ENCODE results near the gene FUT2. TPM values are rescaled to one million over a fixed set of nuclear protein-coding genes. Genes with fewer than 3 reads are reported as not detected.

Gene FUT2
- total and polyA plus RNA-seq, 2 of the 13 experiments (the other 11 are each of a cell fraction or from before 2014, with no cell fraction given) = 0.07 TPM; not detected in 1

DNA sequence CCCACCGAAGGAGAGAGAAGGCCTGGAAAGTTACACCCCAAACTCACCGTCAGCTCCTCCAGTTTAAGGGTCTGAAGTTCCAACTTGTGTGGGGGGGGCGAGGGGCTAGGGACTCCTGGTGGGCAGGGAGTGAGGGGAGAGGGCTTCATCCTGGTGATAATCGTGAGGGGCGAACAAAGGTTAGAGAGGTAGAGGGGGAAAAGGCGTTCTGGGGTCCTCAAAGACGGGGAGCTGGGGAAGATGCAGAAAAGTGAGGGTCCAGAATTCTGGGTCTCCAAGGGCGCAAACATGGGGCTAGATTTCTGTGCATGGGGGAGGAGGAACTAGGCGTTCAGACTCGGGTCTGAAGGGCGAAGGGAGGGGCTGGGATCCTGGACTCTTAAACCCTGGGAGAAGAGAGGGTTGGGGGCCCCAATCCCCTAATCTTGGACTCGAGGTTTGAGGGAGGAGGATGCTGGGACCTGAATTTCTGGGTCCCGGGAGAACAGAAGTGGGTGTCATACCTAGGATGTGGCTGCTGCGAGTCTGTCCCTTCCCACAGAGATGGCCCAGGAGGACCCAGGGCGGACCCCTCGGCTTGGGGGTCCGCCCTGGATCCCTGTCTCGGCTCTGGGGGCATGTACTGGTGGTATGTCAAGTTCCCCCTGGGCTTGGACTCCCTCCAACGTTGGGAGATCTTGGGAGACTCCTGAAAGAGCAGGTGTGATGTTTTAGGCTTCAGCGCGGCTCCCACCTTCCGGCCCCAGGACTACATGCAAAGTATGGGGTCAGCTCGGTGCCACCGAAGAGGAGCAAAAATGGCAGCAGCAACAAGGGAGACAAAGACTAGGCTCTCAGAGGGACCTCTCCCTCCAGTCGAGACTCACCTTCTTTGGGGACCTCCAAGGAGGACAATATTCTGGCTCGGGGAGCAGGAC lies 19.2 kb downstream of the FUT2 start:
- peaks cover 5% of the 10 kb centered on the region for H3K79me2 ChIP-seq (ENCODE audit: insufficient read depth, low read length)
- H3K4me2 ChIP-seq (ENCODE audit: low read depth, low read length) = peak overlapping the region; percentile 99
- no peaks in the 10 kb centered on the region for H4K20me1 ChIP-seq (ENCODE audit: insufficient read depth, low read length)
- H3K4me1 ChIP-seq (ENCODE audit: insufficient read depth, low read length) = peaks cover 57% of the 10 kb centered on the region
- DNase-seq (ENCODE audit: low spot score) = no peak
- no peak for ATAC-seq
- ChIA-PET CTCF (ENCODE audit: low intra/inter-chr PET ratio, low total read pairs) (interaction anchor here (3.1 kb wide), 1 partner anchor 24 kb away, joined by 11 read pairs; no protein-coding TSS in a partner anchor), POLR2A (interaction anchor here (0.6 to 6.3 kb wide), 10 partner anchors 10 to 157 kb away, joined by 3 to 40 read pairs (median 4); partner anchors contain the start of genes FUT2, IZUMO1 and PPP1R15A)
- no peaks in the 10 kb centered on the region; a peak in 1 of 5 replicates for H3K27me3 ChIP-seq (ENCODE audit: control insufficient read depth in 1 of 2, insufficient read depth in 2 of 2, low read length in 2 of 2)
- TSS peak; percentile 91 for BruUV-seq (replicated peaks)
- H3K9ac ChIP-seq (ENCODE audit: insufficient read depth, low read depth, low read length) = peak overlapping the region; percentile 87
- no peak overlapping the region for H2AFZ ChIP-seq (ENCODE audit: low read length)
- peaks cover 4% of the 10 kb centered on the region; the same call in 1 of the 2 replicates for H3K9me3 ChIP-seq (ENCODE audit: low read length)
- intact Hi-C loops (cut with micrococcal nuclease; ENCODE audit: unreplicated experiment) (loop anchor here (1.0 to 5.0 kb wide), 2 partner anchors 23 to 38 kb away; no protein-coding TSS in a partner anchor), in situ Hi-C loops (cut with HindIII; ENCODE audit: extremely low pct_ligation_motif_present, low pct_unique_long_range_greater_than_20kb) (no loop called here)
- peak overlapping the region; percentile 60 to 88 (median 84) for H3K4me3 ChIP-seq (replicated peaks in 1 of 3; ENCODE audit: insufficient read depth in 1 of 3, low read depth in 2 of 3, low read length in 3 of 3)
- peak overlapping the region; percentile 91 for H3K27ac ChIP-seq (ENCODE audit: extremely low read length, insufficient read depth, low read length)
- no peaks in the 10 kb centered on the region for H3K36me3 ChIP-seq (replicated peaks in 1 of 2; ENCODE audit: control insufficient read depth in 1 of 2, insufficient read depth in 2 of 2, low read length in 2 of 2)
- FAIRE-seq = no peak
- WGBS (ENCODE audit: low lambda C conversion rate) = 5% methylated on average over 20 of the region's 26 CpGs
- TF ChIP-seq ZFP82 (CRISPR knock-in tag; IDR thresholded peaks at IDR 0.05; ENCODE audit: borderline replicate concordance) (0 out of 2 replicates have a peak, but pooled peaks have one; percentile 8), NCOR1 (IDR thresholded peaks at IDR 0.05; ENCODE audit: borderline replicate concordance, low read length) (peak; percentile 30; the same call in 1 of the 2 replicates), ZNF775 (CRISPR knock-in tag; IDR thresholded peaks at IDR 0.05; ENCODE audit: borderline replicate concordance) (no peak), HNF4A (CRISPR knock-in tag; IDR thresholded peaks at IDR 0.05) (peak; percentile 51), ZNF572 (CRISPR knock-in tag; IDR thresholded peaks at IDR 0.05) (peak; percentile 93), ZNF18 (CRISPR knock-in tag; IDR thresholded peaks at IDR 0.05; ENCODE audit: insufficient replicate concordance) (peak; percentile 65), ZNF83 (CRISPR knock-in tag; IDR thresholded peaks at IDR 0.05; ENCODE audit: borderline replicate concordance) (0 out of 2 replicates have a peak, but pooled peaks have one; percentile 52), YY1 (IDR thresholded peaks at IDR 0.05; ENCODE audit: insufficient read depth, insufficient replicate concordance, low read depth, low read length) (peak; percentile 43), ZNF670 (CRISPR knock-in tag; IDR thresholded peaks at IDR 0.05; ENCODE audit: borderline replicate concordance) (0 out of 2 replicates have a peak, but pooled peaks have one; percentile 70), RBFOX2 (IDR thresholded peaks at IDR 0.05; ENCODE audit: low read depth, low read length) (0 out of 2 replicates have a peak, but pooled peaks have one; percentile 27), ZBTB7B (CRISPR knock-in tag; IDR thresholded peaks at IDR 0.05) (peak; percentile 54; the same call in 1 of the 2 replicates), EEA1 (CRISPR knock-in tag; IDR thresholded peaks at IDR 0.05; ENCODE audit: borderline replicate concordance) (peak; percentile 63; the same call in 1 of the 2 replicates), SP4 (CRISPR knock-in tag; IDR thresholded peaks at IDR 0.05) (peak; percentile 52; the same call in 1 of the 2 replicates), SP5 (CRISPR knock-in tag; IDR thresholded peaks at IDR 0.05; ENCODE audit: borderline replicate concordance, low read depth) (peak; percentile 42; the same call in 1 of the 2 replicates), HNF4G (IDR thresholded peaks at IDR 0.05; ENCODE audit: borderline replicate concordance, low read depth, low read length) (peak; percentile 64; the same call in 1 of the 2 replicates), HNF4G (CRISPR knock-in tag; IDR thresholded peaks at IDR 0.05; ENCODE audit: borderline replicate concordance, low read depth) (no peak), EED (CRISPR knock-in tag; IDR thresholded peaks at IDR 0.05) (peak; percentile 37; the same call in 1 of the 2 replicates), NRL (CRISPR knock-in tag; IDR thresholded peaks at IDR 0.05; ENCODE audit: borderline replicate concordance) (0 out of 2 replicates have a peak, but pooled peaks have one; percentile 34), PAWR (CRISPR knock-in tag; IDR thresholded peaks at IDR 0.05; ENCODE audit: borderline replicate concordance) (no peak), ZFP41 (CRISPR knock-in tag; IDR thresholded peaks at IDR 0.05; ENCODE audit: borderline replicate concordance) (0 out of 2 replicates have a peak, but pooled peaks have one; percentile 66), SRY (CRISPR knock-in tag; IDR thresholded peaks at IDR 0.05) (0 out of 2 replicates have a peak, but pooled peaks have one; percentile 28)
